H1 (cell line): Measurements from ENCODE around the gene CDON. TPM values are rescaled to one million over a fixed set of nuclear protein-coding genes. Genes with fewer than 3 reads are reported as not detected.

ENCODE experiments used
- CTCF ChIA-PET: fragments of 300-600 bp; sonication (Branson Sonifier 250); formaldehyde crosslinking; loops from one replicate; lab custom pipeline; 2021; ENCODE audit not compliant: partially characterized antibody; lab: Charles Lee
- POLR2A ChIA-PET: fragments of 300-600 bp; sonication (Branson Sonifier 250); formaldehyde crosslinking; loops from one replicate; lab custom pipeline; 2021; ENCODE audit warnings: inconsistent platforms; ENCODE audit not compliant: partially characterized antibody; lab: Charles Lee
- DNase-seq, 2 experiments: peaks; one replicate each; pipeline versions ENCODE4 v3.0.0 to v3.0.0-alpha.2; 2010 to 2022; ENCODE audit warnings: low spot score in 2 of 2, low read depth in 1 of 2, mixed read lengths in 1 of 2
- FAIRE-seq: peaks from 2 replicates; lab custom pipeline; 2011; peaks lifted over from hg19 to GRCh38; lab: Jason Lieb, UNC
- H2AFZ ChIP-seq: 2 replicates; pipeline ENCODE4 v1.8.1; 2012; ENCODE audit warnings: low read length, inconsistent platforms
- H2AK5ac ChIP-seq: 2 replicates; pipeline ENCODE4 v1.6.1; 2013; ENCODE audit warnings: low read depth, low read length
- H2BK120ac ChIP-seq: replicated peaks from 2 replicates; pipeline ENCODE3; 2013; ENCODE audit warnings: low read depth, low read length, inconsistent platforms
- H2BK12ac ChIP-seq: 2 replicates; pipeline ENCODE4 v1.6.1; 2013; ENCODE audit warnings: low read depth, low read length
- H2BK15ac ChIP-seq: 2 replicates; pipeline ENCODE4 v1.6.1; 2013; ENCODE audit warnings: low read length
- H2BK20ac ChIP-seq: 2 replicates; pipeline ENCODE4 v1.6.1; 2013; ENCODE audit warnings: low read length
- H2BK5ac ChIP-seq: 2 replicates; pipeline ENCODE4 v1.6.1; 2013; ENCODE audit warnings: low read depth, low read length
- H3K14ac ChIP-seq: 2 replicates; pipeline ENCODE4 v1.6.1; 2013; ENCODE audit warnings: inconsistent platforms; ENCODE audit not compliant: insufficient read length
- H3K18ac ChIP-seq: 2 replicates; pipeline ENCODE4 v1.6.1; 2013; ENCODE audit warnings: low read length; ENCODE audit errors: extremely low read depth
- H3K23ac ChIP-seq: 2 replicates; pipeline ENCODE4 v1.6.1; 2013; ENCODE audit warnings: inconsistent platforms; ENCODE audit not compliant: insufficient read length
- H3K23me2 ChIP-seq: 2 replicates; pipeline ENCODE4 v1.6.1; 2013; ENCODE audit warnings: low read depth, low read length
- H3K27ac ChIP-seq: 2 replicates; pipeline ENCODE4 v1.6.1; 2011; ENCODE audit warnings: low read depth, low read length, inconsistent platforms
- H3K27me3 ChIP-seq, 4 experiments: replicated peaks in 1 of 4; 1 replicate in 1 of 4; 2 replicates in 3 of 4; pipeline versions ENCODE4 v1.6.1 to v1.8.1; 2011 to 2013; ENCODE audit warnings: low read length in 3 of 4, mild to moderate bottlenecking in 3 of 4, inconsistent platforms in 2 of 4, mixed read lengths in 2 of 4, moderate library complexity in 1 of 4; ENCODE audit not compliant: control insufficient read depth in 3 of 4, insufficient read depth in 3 of 4; ENCODE audit errors: extremely low read depth in 1 of 4
- H3K36me3 ChIP-seq, 4 experiments: 2 replicates each; pipeline versions ENCODE4 v1.6.1 to v1.8.1; 2011 to 2013; ENCODE audit warnings: mild to moderate bottlenecking in 4 of 4, low read length in 3 of 4, moderate library complexity in 2 of 4, control low read depth in 1 of 4, inconsistent platforms in 1 of 4; ENCODE audit not compliant: insufficient read depth in 4 of 4, control insufficient read depth in 2 of 4
- H3K4ac ChIP-seq: replicated peaks from 2 replicates; pipeline ENCODE3; 2013; ENCODE audit warnings: low read length, low read depth, mixed read lengths, inconsistent platforms; ENCODE audit not compliant: insufficient read length
- H3K4me1 ChIP-seq, 4 experiments: replicated peaks in 1 of 4; 1 replicate in 1 of 4; 2 replicates in 3 of 4; pipeline versions ENCODE4 v1.6.1 to v1.8.1; 2011 to 2013; ENCODE audit warnings: low read length in 3 of 4, inconsistent platforms in 2 of 4, mixed read lengths in 1 of 4; ENCODE audit not compliant: insufficient read depth in 4 of 4, control insufficient read depth in 3 of 4
- H3K4me2 ChIP-seq, 2 experiments: 2 replicates each; pipeline versions ENCODE4 v1.6.1 to v1.8.1; 2011 to 2013; ENCODE audit warnings: low read depth in 2 of 2, low read length in 2 of 2, control low read depth in 1 of 2, inconsistent platforms in 1 of 2, mild to moderate bottlenecking in 1 of 2; ENCODE audit not compliant: insufficient read depth in 1 of 2
- H3K4me3 ChIP-seq, 4 experiments: fragments of 200-600, 300-600 bp in 1 of 4; sonication (generic), shearing (Covaris generic), sonication (Bioruptor Twin) in 1 of 4; 2 replicates each; pipeline versions ENCODE4 v1.5.1 to v1.8.1; 2011 to 2016; ENCODE audit warnings: low read length in 4 of 4, low read depth in 3 of 4, control low read depth in 2 of 4, inconsistent platforms in 2 of 4, mild to moderate bottlenecking in 2 of 4, mixed read lengths in 1 of 4, moderate library complexity in 1 of 4; ENCODE audit not compliant: insufficient read depth in 2 of 4; ENCODE audit errors: extremely low read depth in 1 of 4
- H3K56ac ChIP-seq: replicated peaks from 2 replicates; pipeline ENCODE3; 2013; ENCODE audit warnings: low read depth, mild to moderate bottlenecking, mixed read lengths, low read length, inconsistent platforms; ENCODE audit not compliant: insufficient read length
- H3K79me1 ChIP-seq: 2 replicates; pipeline ENCODE4 v1.6.1; 2013; ENCODE audit warnings: low read depth, low read length, control low read depth
- H3K79me2 ChIP-seq, 2 experiments: 2 replicates each; pipeline versions ENCODE4 v1.6.1 to v1.8.1; 2012 to 2013; ENCODE audit warnings: low read length in 2 of 2, mild to moderate bottlenecking in 2 of 2, inconsistent platforms in 1 of 2; ENCODE audit not compliant: insufficient read depth in 2 of 2, control insufficient read depth in 1 of 2
- H3K9ac ChIP-seq, 4 experiments: replicated peaks in 1 of 4; 1 replicate in 1 of 4; 2 replicates in 3 of 4; pipeline versions ENCODE4 v1.6.1 to v1.8.1; 2011 to 2013; ENCODE audit warnings: low read depth in 3 of 4, low read length in 3 of 4, control low read depth in 2 of 4, mild to moderate bottlenecking in 2 of 4, moderate library complexity in 2 of 4, inconsistent platforms in 1 of 4; ENCODE audit errors: extremely low read depth in 1 of 4
- H3K9me3 ChIP-seq, 2 experiments: 2 replicates each; pipeline versions ENCODE4 v1.6.1 to v1.8.1; 2012 to 2013; ENCODE audit warnings: mild to moderate bottlenecking in 2 of 2, moderate library complexity in 2 of 2, control low read depth in 1 of 2, inconsistent platforms in 1 of 2, low read depth in 1 of 2, low read length in 1 of 2, mixed read lengths in 1 of 2; ENCODE audit not compliant: insufficient read depth in 2 of 2
- H4K20me1 ChIP-seq, 2 experiments: replicated peaks in 1 of 2; 2 replicates each; pipeline versions ENCODE3 to v1.8.1; 2011 to 2013; ENCODE audit warnings: inconsistent platforms in 2 of 2, low read length in 2 of 2, mild to moderate bottlenecking in 1 of 2; ENCODE audit not compliant: insufficient read depth in 2 of 2, control insufficient read depth in 1 of 2
- H4K5ac ChIP-seq: 2 replicates; pipeline ENCODE4 v1.6.1; 2013; ENCODE audit warnings: low read length, low read depth, mixed read lengths, inconsistent platforms; ENCODE audit not compliant: insufficient read length
- H4K8ac ChIP-seq: 2 replicates; pipeline ENCODE4 v1.8.0; 2013; ENCODE audit warnings: mild to moderate bottlenecking, moderate library complexity, low read length, inconsistent platforms; ENCODE audit not compliant: insufficient read depth; ENCODE audit errors: extremely low read depth
- H4K91ac ChIP-seq: replicated peaks from 2 replicates; pipeline ENCODE3; 2013; ENCODE audit warnings: low read length, mixed read lengths, inconsistent platforms; ENCODE audit not compliant: insufficient read length
- KDM1A ChIP-seq: fragments of 200-600, 300-600 bp; sonication (generic); IDR thresholded peaks from 2 replicates; pipeline ENCODE4 v1.7.1; 2016; ENCODE audit warnings: mild to moderate bottlenecking, low read length, borderline replicate concordance
- PHF8 ChIP-seq: fragments of 200-600 bp; sonication (generic); conservative IDR thresholded peaks from 2 replicates; pipeline ENCODE4 v1.7.1; 2012; ENCODE audit warnings: low read depth, mild to moderate bottlenecking, inconsistent platforms, low read length, moderate library complexity
- WGBS, 2 experiments: shearing (Covaris generic) in 1 of 2; methylation state at CpG; one replicate each; pipeline versions ENCODE4 v1.1.6 to v1.1.7; 2013 to 2015; ENCODE audit warnings: low lambda C conversion rate in 2 of 2, mixed read lengths in 2 of 2, inconsistent platforms in 1 of 2, low coverage in 1 of 2, missing lambda C conversion rate in 1 of 2; ENCODE audit not compliant: insufficient replicate concordance in 2 of 2, insufficient coverage in 1 of 2, insufficient read length in 1 of 2; ENCODE audit errors: extremely low coverage in 1 of 2, missing lambda C conversion rate in 1 of 2; 5-methylcytosine and 5-hydroxymethylcytosine counted together
- polyA plus RNA-seq, 7 experiments: library from polyadenylated mRNA; depleted of rRNA in 3 of 7; stranded (reverse) in 5 of 7; unstranded in 2 of 7; fragments of >200 nt in 5 of 7; fragments of 200-250 nt in 2 of 7; gene quantifications; 1 replicate in 5 of 7; 2 replicates in 1 of 7; 4 replicates in 1 of 7; pipeline versions ENCODE4 v1.2.1 to v1.2.3, GENCODE V29; 2011 to 2013; ENCODE audit warnings: missing spikeins in 2 of 7, mixed read lengths in 2 of 7
- total RNA-seq: library from RNA; stranded (reverse); fragmentation: NEBNext Ultra II Directional; extraction: Animal tissue kit (Norgen Biotek cat#: 25700); gene quantifications from 2 replicates; pipeline ENCODE4 v1.2.1, GENCODE V29; 2021

CDON gene
- total and polyA plus RNA-seq, 2 of the 8 experiments (the other 6 are each of a cell fraction or from before 2014, with no cell fraction given) = 11.0 to 32.5 TPM

- Histone ChIP-seq H2BK5ac (peak overlapping the region; percentile 77; the same call in 1 of the 2 replicates), H3K4me1 (peaks cover 24 to 43% (median 34%) of the 10 kb centered on the region in 4 experiments), H3K4ac (no peak overlapping the region), H3K9me3 (no peaks in the 10 kb centered on the region), H3K4me3 (no peak overlapping the region; a peak in 1 of 8 replicates), H3K23me2 (no peaks in the 10 kb centered on the region), H2BK15ac (peak overlapping the region; percentile 93; the same call in 1 of the 2 replicates), H3K27me3 (no peaks in the 10 kb centered on the region; a peak in 1 of 7 replicates), H4K91ac (no peak overlapping the region), H4K20me1 (no peaks in the 10 kb centered on the region), H3K23ac (no peak overlapping the region), H3K14ac (no peak overlapping the region), H3K56ac (no peak overlapping the region), H3K36me3 (no peaks in the 10 kb centered on the region), H2BK120ac (no peak overlapping the region), H2AFZ (no peak overlapping the region), H4K5ac (no peak overlapping the region), H4K8ac (no peak overlapping the region), H3K9ac (no peak overlapping the region), H2BK12ac (peak overlapping the region; percentile 53; the same call in 1 of the 2 replicates), H3K18ac (peak overlapping the region; percentile 93)
- CTCF ChIA-PET = interaction anchor here (0.6 to 3.6 kb wide), 12 partner anchors 9 to 163 kb away, joined by 3 to 19 read pairs (median 4); no protein-coding TSS in a partner anchor
- FAIRE-seq (no peak), DNase-seq (no peak)
- POLR2A ChIA-PET = interaction anchor here (0.6 to 2.0 kb wide), 7 partner anchors 11 to 194 kb away, joined by 3 to 8 read pairs (median 4); partner anchors contain the start of genes FAM118B and RPUSD4
- peak; percentile 88; the same call in 1 of the 2 replicates for TF ChIP-seq KDM1A
- no peak for TF ChIP-seq PHF8
- TF ChIP-seq, all 59 proteins: peak for 1
- Histone ChIP-seq H2AK5ac (no peak overlapping the region), H3K27ac (no peak overlapping the region), H2BK20ac (peak overlapping the region; percentile 13; the same call in 1 of the 2 replicates), H3K4me2 (peak overlapping the region; percentile 40 to 57; a peak in 3 of 4 replicates), H3K79me2 (no peaks in the 10 kb centered on the region), H3K79me1 (no peaks in the 10 kb centered on the region)
- WGBS, 2 experiments = 84% methylated on average over 4 of the region's 4 CpGs; no CpG with 5 or more reads in 1 of the 2 experiments
These were observed 19.2 kb upstream of the CDON start for GRCh38 chr11:126081915-126082250.
